Measurements from ENCODE around the gene SHROOM1. TPM values are rescaled to one million over a fixed set of nuclear protein-coding genes. Genes with fewer than 3 reads are reported as not detected.

The SHROOM1 gene
- total and polyA plus RNA-seq, 2 of the 8 experiments (the other 6 are each of a cell fraction or from before 2014, with no cell fraction given) = 3.9 to 5.2 TPM

Small RNA genes lying within 50 kb of the gene (small RNA-seq; reads per million reads assigned to genes)
- gene RNA5SP192 (ENCODE audit: insufficient read depth) = not detected

Other genes starting within 250 kb of the SHROOM1 start
- not detected in 2 replicates for gene IL13, start 172.5 kb downstream of the SHROOM1 start, total RNA-seq (2021; fragmentation: NEBNext Ultra II Directional; extraction: Animal tissue kit (Norgen Biotek cat#: 25700))
- not detected in 2 replicates for gene IL13, start 172.5 kb downstream of the SHROOM1 start, polyA plus RNA-seq (2011; rRNA removed)
- not detected in 2 replicates for gene IL4, start 156.7 kb downstream of the SHROOM1 start, total RNA-seq (2021; fragmentation: NEBNext Ultra II Directional; extraction: Animal tissue kit (Norgen Biotek cat#: 25700))
- gene IL4, start 156.7 kb downstream of the SHROOM1 start, polyA plus RNA-seq (2011; rRNA removed) = not detected in 2 replicates
- gene KIF3A, start 93.1 kb downstream of the SHROOM1 start, total RNA-seq (2021; fragmentation: NEBNext Ultra II Directional; extraction: Animal tissue kit (Norgen Biotek cat#: 25700)) = 11.5 and 13.1 TPM in 2 replicates
- gene KIF3A, start 93.1 kb downstream of the SHROOM1 start, polyA plus RNA-seq (2011; rRNA removed) = 2.2 and 3.1 TPM in 2 replicates
- gene CCNI2, start 83.2 kb downstream of the SHROOM1 start, total RNA-seq (2021; fragmentation: NEBNext Ultra II Directional; extraction: Animal tissue kit (Norgen Biotek cat#: 25700)) = 1.4 TPM in 2 replicates
- 1.3 and 2.3 TPM in 2 replicates for gene CCNI2, start 83.2 kb downstream of the SHROOM1 start, polyA plus RNA-seq (2011; rRNA removed)
- 33.0 and 33.8 TPM in 2 replicates for gene SEPTIN8, start 53.4 kb downstream of the SHROOM1 start, total RNA-seq (2021; fragmentation: NEBNext Ultra II Directional; extraction: Animal tissue kit (Norgen Biotek cat#: 25700))
- 21.2 and 25.8 TPM in 2 replicates for gene SEPTIN8, start 53.4 kb downstream of the SHROOM1 start, polyA plus RNA-seq (2011; rRNA removed)
- 0.09 and 0.10 TPM in 2 replicates for gene SOWAHA, start 17.3 kb downstream of the SHROOM1 start, total RNA-seq (2021; fragmentation: NEBNext Ultra II Directional; extraction: Animal tissue kit (Norgen Biotek cat#: 25700))
- 0.11 and 0.17 TPM in 2 replicates for gene SOWAHA, start 17.3 kb downstream of the SHROOM1 start, polyA plus RNA-seq (2011; rRNA removed)
- 0.34 TPM in 1 of 2 replicates, not detected in the other for gene GDF9, start 35.8 kb upstream of the SHROOM1 start, total RNA-seq (2021; fragmentation: NEBNext Ultra II Directional; extraction: Animal tissue kit (Norgen Biotek cat#: 25700))
- gene GDF9, start 35.8 kb upstream of the SHROOM1 start, polyA plus RNA-seq (2011; rRNA removed) = 0.14 and 0.22 TPM in 2 replicates
- 282 and 293 TPM in 2 replicates for gene UQCRQ, start 36.0 kb upstream of the SHROOM1 start, total RNA-seq (2021; fragmentation: NEBNext Ultra II Directional; extraction: Animal tissue kit (Norgen Biotek cat#: 25700))
- gene UQCRQ, start 36.0 kb upstream of the SHROOM1 start, polyA plus RNA-seq (2011; rRNA removed) = 177 and 195 TPM in 2 replicates
- 1.1 and 2.9 TPM in 2 replicates for gene LEAP2, start 43.0 kb upstream of the SHROOM1 start, total RNA-seq (2021; fragmentation: NEBNext Ultra II Directional; extraction: Animal tissue kit (Norgen Biotek cat#: 25700))
- 1.4 and 1.8 TPM in 2 replicates for gene LEAP2, start 43.0 kb upstream of the SHROOM1 start, polyA plus RNA-seq (2011; rRNA removed)
- gene AFF4, start 133.0 kb upstream of the SHROOM1 start, total RNA-seq (2021; fragmentation: NEBNext Ultra II Directional; extraction: Animal tissue kit (Norgen Biotek cat#: 25700)) = 61.4 and 63.7 TPM in 2 replicates
- 12.0 and 12.7 TPM in 2 replicates for gene AFF4, start 133.0 kb upstream of the SHROOM1 start, polyA plus RNA-seq (2011; rRNA removed)
- gene ZCCHC10, start 195.9 kb upstream of the SHROOM1 start, total RNA-seq (2021; fragmentation: NEBNext Ultra II Directional; extraction: Animal tissue kit (Norgen Biotek cat#: 25700)) = 32.9 and 36.6 TPM in 2 replicates
- 17.9 and 22.4 TPM in 2 replicates for gene ZCCHC10, start 195.9 kb upstream of the SHROOM1 start, polyA plus RNA-seq (2011; rRNA removed)
- gene HSPA4, start 221.4 kb upstream of the SHROOM1 start, total RNA-seq (2021; fragmentation: NEBNext Ultra II Directional; extraction: Animal tissue kit (Norgen Biotek cat#: 25700)) = 411 and 445 TPM in 2 replicates
- gene HSPA4, start 221.4 kb upstream of the SHROOM1 start, polyA plus RNA-seq (2011; rRNA removed) = 24.6 and 28.9 TPM in 2 replicates

Measured in H1 (cell line).